Measurements from ENCODE around the gene PIK3C3.

Gene PIK3C3

DNA sequence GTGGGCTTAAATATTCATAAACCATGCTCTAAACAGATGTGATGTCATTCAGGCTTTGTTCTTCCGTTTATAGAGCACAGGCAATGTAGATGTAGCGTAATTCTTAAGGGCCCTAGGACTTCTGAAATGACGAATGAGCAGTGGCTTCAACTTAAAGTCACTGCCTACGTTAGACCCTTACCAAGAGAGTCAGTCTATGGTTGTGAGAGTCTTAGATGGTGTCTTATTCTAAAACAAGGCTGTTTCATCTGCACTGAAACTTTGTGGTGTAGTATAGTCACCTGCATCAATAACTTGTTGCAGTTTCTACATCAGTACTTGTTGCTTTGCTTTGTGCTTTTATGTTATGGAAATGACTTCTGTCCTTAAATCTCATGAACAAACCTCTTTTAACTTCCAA is 56.0 kb downstream of the PIK3C3 start:
- no peak overlapping the region for H3K4me2 ChIP-seq (ENCODE audit: low read depth, low read length, poor library complexity, severe bottlenecking)
- TF ChIP-seq, protein P1, sequence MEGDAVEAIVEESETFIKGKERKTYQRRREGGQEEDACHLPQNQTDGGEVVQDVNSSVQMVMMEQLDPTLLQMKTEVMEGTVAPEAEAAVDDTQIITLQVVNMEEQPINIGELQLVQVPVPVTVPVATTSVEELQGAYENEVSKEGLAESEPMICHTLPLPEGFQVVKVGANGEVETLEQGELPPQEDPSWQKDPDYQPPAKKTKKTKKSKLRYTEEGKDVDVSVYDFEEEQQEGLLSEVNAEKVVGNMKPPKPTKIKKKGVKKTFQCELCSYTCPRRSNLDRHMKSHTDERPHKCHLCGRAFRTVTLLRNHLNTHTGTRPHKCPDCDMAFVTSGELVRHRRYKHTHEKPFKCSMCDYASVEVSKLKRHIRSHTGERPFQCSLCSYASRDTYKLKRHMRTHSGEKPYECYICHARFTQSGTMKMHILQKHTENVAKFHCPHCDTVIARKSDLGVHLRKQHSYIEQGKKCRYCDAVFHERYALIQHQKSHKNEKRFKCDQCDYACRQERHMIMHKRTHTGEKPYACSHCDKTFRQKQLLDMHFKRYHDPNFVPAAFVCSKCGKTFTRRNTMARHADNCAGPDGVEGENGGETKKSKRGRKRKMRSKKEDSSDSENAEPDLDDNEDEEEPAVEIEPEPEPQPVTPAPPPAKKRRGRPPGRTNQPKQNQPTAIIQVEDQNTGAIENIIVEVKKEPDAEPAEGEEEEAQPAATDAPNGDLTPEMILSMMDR (IDR thresholded peaks at IDR 0.05; ENCODE audit: insufficient read depth, low read length, poor library complexity, severe bottlenecking): no peak
- TF ChIP-seq EZH2phosphoT487 (conservative IDR thresholded peaks at IDR 0.05; ENCODE audit: low read length): no peak
- no peaks in the 10 kb centered on the region for H3K27me3 ChIP-seq (ENCODE audit: low read length)
- H3K79me2 ChIP-seq (ENCODE audit: insufficient read depth, low read length): no peaks in the 10 kb centered on the region
- no peaks in the 10 kb centered on the region for H4K20me1 ChIP-seq (ENCODE audit: low read depth, low read length)
- H3K9me3 ChIP-seq (ENCODE audit: insufficient read depth, low read length): no peaks in the 10 kb centered on the region
- no peaks in the 10 kb centered on the region for H3K9me2 ChIP-seq (replicated peaks; ENCODE audit: insufficient read depth, low read length)
- H3K4me3 ChIP-seq (ENCODE audit: insufficient read depth, low read length, poor library complexity, severe bottlenecking): no peak overlapping the region
- H3F3A ChIP-seq (ENCODE audit: insufficient read depth): no peaks in the 10 kb centered on the region
- H3K36me3 ChIP-seq (ENCODE audit: low read length): peaks cover 33% of the 10 kb centered on the region
- H2AFZ ChIP-seq (ENCODE audit: low read depth, low read length, severe bottlenecking): no peak overlapping the region
- no peak overlapping the region for H3K9ac ChIP-seq (ENCODE audit: low read length)
- H3K27ac ChIP-seq (ENCODE audit: low read depth, low read length): no peak overlapping the region

DNA sequence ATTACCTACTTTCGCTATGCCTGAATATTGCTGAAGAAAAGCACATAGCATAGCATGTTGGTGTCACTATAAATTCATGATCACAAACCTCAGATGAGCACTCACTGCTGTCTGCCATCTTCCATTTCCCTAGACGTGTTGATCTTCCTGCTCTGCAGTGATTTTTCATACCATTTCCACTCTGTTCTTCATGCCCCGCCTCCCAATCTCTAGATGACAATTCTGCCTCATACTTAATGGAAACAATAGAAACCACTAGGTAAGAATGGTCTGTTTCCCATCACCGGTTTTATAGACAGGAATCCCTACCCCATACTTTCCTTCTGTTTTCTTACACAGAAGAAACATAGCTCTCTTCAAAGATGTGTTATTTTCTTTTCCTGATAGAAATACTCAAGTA is 63.8 kb downstream of the PIK3C3 start:
- Histone ChIP-seq H3F3A (ENCODE audit: insufficient read depth) (no peaks in the 10 kb centered on the region), H3K36me3 (ENCODE audit: low read length) (peaks cover 37% of the 10 kb centered on the region), H3K9ac (ENCODE audit: low read length) (no peak overlapping the region), H3K9me2 (replicated peaks; ENCODE audit: insufficient read depth, low read length) (no peaks in the 10 kb centered on the region), H3K4me2 (ENCODE audit: low read depth, low read length, poor library complexity, severe bottlenecking) (no peak overlapping the region), H3K27ac (ENCODE audit: low read depth, low read length) (no peak overlapping the region), H3K4me3 (ENCODE audit: insufficient read depth, low read length, poor library complexity, severe bottlenecking) (no peak overlapping the region), H3K9me3 (ENCODE audit: insufficient read depth, low read length) (no peaks in the 10 kb centered on the region), H4K20me1 (ENCODE audit: low read depth, low read length) (no peaks in the 10 kb centered on the region), H3K79me2 (ENCODE audit: insufficient read depth, low read length) (no peaks in the 10 kb centered on the region), H3K27me3 (ENCODE audit: low read length) (no peaks in the 10 kb centered on the region), H2AFZ (ENCODE audit: low read depth, low read length, severe bottlenecking) (no peak overlapping the region)
- TF ChIP-seq EZH2phosphoT487 (conservative IDR thresholded peaks at IDR 0.05; ENCODE audit: low read length): no peak
- TF ChIP-seq, protein P1 (IDR thresholded peaks at IDR 0.05; ENCODE audit: insufficient read depth, low read length, poor library complexity, severe bottlenecking): no peak

DNA sequence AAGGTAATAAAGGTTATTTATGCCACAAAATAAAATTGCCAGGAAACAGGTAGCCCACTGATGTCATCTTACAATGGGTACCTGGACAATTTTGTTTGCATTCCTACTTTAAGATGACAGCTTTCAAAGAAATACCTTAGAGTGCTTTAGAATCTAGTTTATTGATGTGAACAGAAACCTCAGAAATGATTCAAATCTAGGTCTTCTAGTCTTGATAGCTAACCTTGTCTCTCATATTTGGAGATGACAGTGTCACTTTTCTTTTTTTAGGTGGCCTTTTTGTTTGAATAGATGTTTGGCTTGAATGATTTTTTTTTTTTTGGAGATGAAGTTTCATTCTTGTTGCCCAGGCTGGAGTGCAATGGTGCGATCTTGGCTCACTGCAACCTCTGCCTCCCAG is 69.1 kb downstream of the PIK3C3 start:
- no peak overlapping the region for H3K9ac ChIP-seq (ENCODE audit: low read length)
- no peaks in the 10 kb centered on the region for H4K20me1 ChIP-seq (ENCODE audit: low read depth, low read length)
- no peaks in the 10 kb centered on the region for H3F3A ChIP-seq (ENCODE audit: insufficient read depth)
- no peaks in the 10 kb centered on the region for H3K79me2 ChIP-seq (ENCODE audit: insufficient read depth, low read length)
- H3K27ac ChIP-seq (ENCODE audit: low read depth, low read length): no peak overlapping the region
- H3K4me2 ChIP-seq (ENCODE audit: low read depth, low read length, poor library complexity, severe bottlenecking): no peak overlapping the region
- no peaks in the 10 kb centered on the region for H3K9me2 ChIP-seq (replicated peaks; ENCODE audit: insufficient read depth, low read length)
- peaks cover 17% of the 10 kb centered on the region for H3K36me3 ChIP-seq (ENCODE audit: low read length)
- H3K9me3 ChIP-seq (ENCODE audit: insufficient read depth, low read length): no peaks in the 10 kb centered on the region
- H2AFZ ChIP-seq (ENCODE audit: low read depth, low read length, severe bottlenecking): no peak overlapping the region
- TF ChIP-seq, protein P1 (IDR thresholded peaks at IDR 0.05; ENCODE audit: insufficient read depth, low read length, poor library complexity, severe bottlenecking): no peak
- TF ChIP-seq EZH2phosphoT487 (conservative IDR thresholded peaks at IDR 0.05; ENCODE audit: low read length): no peak
- H3K27me3 ChIP-seq (ENCODE audit: low read length): no peaks in the 10 kb centered on the region
- no peak overlapping the region for H3K4me3 ChIP-seq (ENCODE audit: insufficient read depth, low read length, poor library complexity, severe bottlenecking)
